Sigmoid colon (tissue), 7 donors: ENCODE data around the gene NDFIP1. TPM values are rescaled to one million over a fixed set of nuclear protein-coding genes. Genes with fewer than 3 reads are reported as not detected.
A peak's percentile ranks its signal among the peaks of the same experiment; 100 is the strongest.

Experiments used
- DNase-seq: peaks from one replicate; pipeline ENCODE4 v3.0.0-alpha.2; 2019
- H3K27ac ChIP-seq, 4 donors: fragments of 200-600 bp; sonication (generic); one replicate each; pipeline ENCODE4 v1.5.1; 2016 to 2019; ENCODE audit warnings: mild to moderate bottlenecking in 1 of 4
- H3K27me3 ChIP-seq, 3 donors: fragments of 200-600 bp; sonication (generic); one replicate each; pipeline ENCODE4 v1.5.1; 2019; ENCODE audit warnings: mild to moderate bottlenecking in 1 of 3
- H3K36me3 ChIP-seq, 4 donors: fragments of 200-600 bp; sonication (generic); one replicate each; pipeline ENCODE4 v1.5.1; 2016 to 2019
- H3K4me1 ChIP-seq, 4 donors: fragments of 200-600 bp; sonication (generic); one replicate each; pipeline ENCODE4 v1.5.1; 2017 to 2019
- H3K4me3 ChIP-seq, 4 donors: fragments of 200-600 bp; sonication (generic); one replicate each; pipeline ENCODE4 v1.5.1; 2017 to 2019; ENCODE audit warnings: mild to moderate bottlenecking in 2 of 4, moderate library complexity in 1 of 4
- H3K9me3 ChIP-seq, 4 donors: fragments of 200-600 bp in 3 of 4; sonication (generic) in 3 of 4; one replicate each; pipeline versions ENCODE4 v1.5.1 to v1.6.1; 2013 to 2019
- EP300 ChIP-seq, 4 donors: sonication (generic); formaldehyde crosslinking; IDR thresholded peaks; one replicate each; pipeline ENCODE4 v1.6.1; 2017; ENCODE audit warnings: antibody characterized with exemption in 4 of 4
- POLR2A ChIP-seq, 2 donors: fragments of 450-650 bp; IDR thresholded peaks; one replicate each; pipeline ENCODE4 v1.6.1; 2016; ENCODE audit warnings: antibody characterized with exemption in 2 of 2, mild to moderate bottlenecking in 2 of 2, moderate library complexity in 2 of 2
- POLR2AphosphoS5 ChIP-seq, 4 donors: sonication (generic); formaldehyde crosslinking; IDR thresholded peaks; one replicate each; pipeline ENCODE4 v1.6.1; 2017; ENCODE audit warnings: antibody characterized with exemption in 4 of 4
- WGBS, 2 donors: extraction: QIAGEN DNeasy Blood & Tissue Kit; methylation state at CpG; one replicate each; pipeline ENCODE4 v1.1.7; 2013; 5-methylcytosine and 5-hydroxymethylcytosine counted together
- intact Hi-C: fragments of 100-400 bp; cut with DNase I; formaldehyde crosslinking; loops from one replicate; pipeline ENCODE4 v1.15.1; 2023
- polyA plus RNA-seq, 3 donors: library from polyadenylated mRNA; stranded (reverse); fragments of 200-250 nt; gene quantifications; one replicate each; pipeline ENCODE4 v1.2.3, GENCODE V29; 2013
- total RNA-seq, 4 donors: library from RNA; depleted of rRNA; stranded (reverse); fragments of >200 nt; gene quantifications; one replicate each; pipeline ENCODE4 v1.1.0, GENCODE V29; 2016
- TF ChIP-seq, protein P1 (sequence below), 4 experiments: fragments of 450-650 bp in 3 of 4; fragments of 200-600 bp in 1 of 4; IDR thresholded peaks; one replicate each; pipeline ENCODE4 v1.5.1; 2016 to 2019; ENCODE audit warnings: antibody characterized with exemption in 4 of 4, mild to moderate bottlenecking in 3 of 4, moderate library complexity in 2 of 4
- donor health status: healthy with polysubstance abuse.
- donor health status: Bipolar disorder and iron deficiency.
- donor health status: healthy.

The NDFIP1 gene
- total and polyA plus RNA-seq, 7 donors: 20.3 to 88.5 (median 47.8) TPM

DNA sequence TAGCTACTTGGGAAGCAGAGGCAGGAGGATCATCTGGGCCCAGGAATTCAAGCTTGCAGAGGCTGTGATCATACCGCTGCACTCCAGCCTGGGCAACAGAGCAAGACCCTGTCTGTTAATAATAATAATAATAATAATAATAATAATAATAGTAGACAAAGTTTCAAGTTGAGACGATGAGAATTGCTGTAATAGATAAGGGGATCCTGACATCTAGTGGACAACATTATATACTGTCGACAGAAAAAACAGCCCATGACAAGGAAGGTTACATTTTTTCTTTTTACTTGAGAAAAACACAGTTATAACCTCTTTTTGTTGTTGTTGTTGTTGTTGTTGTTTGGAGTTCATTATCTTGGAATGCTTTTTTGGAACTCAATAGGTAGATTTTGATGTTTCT lies 35.3 kb downstream of the NDFIP1 start:
- no peaks in the 10 kb centered on the region for H3K9me3 ChIP-seq

DNA sequence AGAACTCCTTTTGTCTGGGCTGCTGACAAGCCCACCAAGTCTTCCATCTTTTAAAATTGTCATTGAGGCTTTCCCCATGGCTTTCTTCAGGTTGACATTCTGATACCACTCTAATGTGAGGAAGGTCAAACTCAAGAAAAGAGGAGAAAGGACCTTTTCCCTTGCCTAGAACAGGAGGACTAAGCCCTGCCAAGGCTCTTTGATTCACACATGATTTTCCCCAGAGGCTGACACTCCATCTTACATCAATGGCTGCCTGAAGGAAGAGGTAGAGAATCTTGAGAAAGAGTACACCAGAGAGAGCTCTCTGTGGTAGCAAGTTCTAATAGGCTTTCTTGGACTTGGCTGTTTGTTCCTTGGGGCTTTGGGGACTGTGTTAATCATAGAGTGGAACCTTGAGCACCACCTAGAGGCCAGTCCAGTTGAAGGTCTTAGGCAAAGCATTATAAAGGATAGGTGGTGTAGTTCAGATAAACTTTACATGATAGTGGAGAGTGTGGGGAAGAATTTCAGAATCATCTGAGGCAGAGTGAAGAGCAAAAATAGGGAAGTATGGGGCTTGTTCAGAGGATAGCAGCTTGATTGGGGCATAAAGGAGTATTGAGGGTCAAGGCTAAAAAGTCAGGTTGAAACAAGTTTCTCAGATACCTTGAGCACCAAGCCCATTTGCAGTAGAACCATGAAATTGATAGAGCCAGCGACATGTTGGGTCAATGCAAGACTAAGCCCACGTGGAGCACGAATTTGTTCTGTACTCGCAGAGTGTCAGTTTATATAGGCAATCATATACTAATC lies 36.7 kb downstream of the NDFIP1 start:
- no peak overlapping the region for H3K27ac ChIP-seq
- intact Hi-C loops: loop anchor here (5.0 kb wide), 1 partner anchor 38 kb away; the partner anchor contains the start of gene NDFIP1
- no peaks in the 10 kb centered on the region for H3K9me3 ChIP-seq
- no peaks in the 10 kb centered on the region for H3K27me3 ChIP-seq
- DNase-seq: peak; percentile 69
- no peak overlapping the region for H3K4me3 ChIP-seq
- TF ChIP-seq POLR2AphosphoS5 (IDR thresholded peaks at IDR 0.05): no peak
- TF ChIP-seq, protein P1, sequence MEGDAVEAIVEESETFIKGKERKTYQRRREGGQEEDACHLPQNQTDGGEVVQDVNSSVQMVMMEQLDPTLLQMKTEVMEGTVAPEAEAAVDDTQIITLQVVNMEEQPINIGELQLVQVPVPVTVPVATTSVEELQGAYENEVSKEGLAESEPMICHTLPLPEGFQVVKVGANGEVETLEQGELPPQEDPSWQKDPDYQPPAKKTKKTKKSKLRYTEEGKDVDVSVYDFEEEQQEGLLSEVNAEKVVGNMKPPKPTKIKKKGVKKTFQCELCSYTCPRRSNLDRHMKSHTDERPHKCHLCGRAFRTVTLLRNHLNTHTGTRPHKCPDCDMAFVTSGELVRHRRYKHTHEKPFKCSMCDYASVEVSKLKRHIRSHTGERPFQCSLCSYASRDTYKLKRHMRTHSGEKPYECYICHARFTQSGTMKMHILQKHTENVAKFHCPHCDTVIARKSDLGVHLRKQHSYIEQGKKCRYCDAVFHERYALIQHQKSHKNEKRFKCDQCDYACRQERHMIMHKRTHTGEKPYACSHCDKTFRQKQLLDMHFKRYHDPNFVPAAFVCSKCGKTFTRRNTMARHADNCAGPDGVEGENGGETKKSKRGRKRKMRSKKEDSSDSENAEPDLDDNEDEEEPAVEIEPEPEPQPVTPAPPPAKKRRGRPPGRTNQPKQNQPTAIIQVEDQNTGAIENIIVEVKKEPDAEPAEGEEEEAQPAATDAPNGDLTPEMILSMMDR (IDR thresholded peaks at IDR 0.05): peak in 3 of 4 experiments; percentile 47 to 64 (median 58)
- WGBS, 2 donors: 87 to 91% methylated on average over 4 of the region's 4 CpGs
- H3K4me1 ChIP-seq: no peaks in the 10 kb centered on the region
- H3K36me3 ChIP-seq: peaks cover 10 to 81% (median 15%) of the 10 kb centered on the region in 4 donors

More for the DNA sequence above, 35.3 kb downstream of the NDFIP1 start:
- TF ChIP-seq, protein P1 (IDR thresholded peaks at IDR 0.05): peak in 3 of 4 experiments; percentile 32 to 45 (median 34)
- TF ChIP-seq POLR2AphosphoS5 (IDR thresholded peaks at IDR 0.05): no peak
- no peak for TF ChIP-seq EP300 (IDR thresholded peaks at IDR 0.05)
- no peak for TF ChIP-seq POLR2A (IDR thresholded peaks at IDR 0.05)
- no peaks in the 10 kb centered on the region for H3K27me3 ChIP-seq
- H3K36me3 ChIP-seq: peaks cover 10 to 90% (median 17%) of the 10 kb centered on the region in 4 donors
- 38 to 43% methylated on average over 3 of the region's 3 CpGs for WGBS, 2 donors
- intact Hi-C loops: loop anchor here (2.0 to 5.0 kb wide), 2 partner anchors 132 to 151 kb away; partner anchors contain the start of gene GNPDA1
- H3K4me3 ChIP-seq: no peak overlapping the region
- H3K4me1 ChIP-seq: no peaks in the 10 kb centered on the region
- no peak for DNase-seq
- no peak overlapping the region for H3K27ac ChIP-seq

DNA sequence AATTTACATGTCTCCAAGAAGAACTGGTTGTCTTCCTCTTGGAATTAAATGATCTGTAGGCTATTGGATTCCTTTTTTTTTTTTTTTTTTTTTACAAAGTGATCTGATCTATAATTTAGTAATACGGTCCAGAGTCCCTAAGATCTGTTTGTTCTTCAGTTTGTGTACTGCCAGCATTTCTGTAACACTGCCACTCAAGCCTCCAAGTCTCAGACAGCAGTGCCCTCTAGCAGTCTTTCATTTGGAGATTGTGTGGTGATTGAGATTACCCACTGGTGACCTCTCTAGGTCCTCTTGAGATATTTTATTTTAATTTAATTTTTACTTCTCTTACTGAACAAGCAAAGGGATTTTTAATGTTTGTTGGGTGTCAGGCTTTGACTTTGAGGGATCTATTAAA lies 40.8 kb downstream of the NDFIP1 start:
- H3K4me3 ChIP-seq: no peak overlapping the region
- intact Hi-C loops: loop anchor here (5.0 kb wide), 1 partner anchor 42 kb away; the partner anchor contains the start of gene NDFIP1
- 69 to 88% methylated on average over 1 of the region's 1 CpG for WGBS, 2 donors
- no peak for TF ChIP-seq POLR2A (IDR thresholded peaks at IDR 0.05)
- TF ChIP-seq, protein P1 (IDR thresholded peaks at IDR 0.05): no peak
- no peak for TF ChIP-seq EP300 (IDR thresholded peaks at IDR 0.05)
- no peaks in the 10 kb centered on the region for H3K27me3 ChIP-seq
- no peak for DNase-seq
- peaks cover 0 to 4% (median 0%) of the 10 kb centered on the region in 4 donors for H3K4me1 ChIP-seq
- H3K36me3 ChIP-seq: peaks cover 10 to 74% (median 15%) of the 10 kb centered on the region in 4 donors
- H3K27ac ChIP-seq: no peak overlapping the region
- no peaks in the 10 kb centered on the region for H3K9me3 ChIP-seq

DNA sequence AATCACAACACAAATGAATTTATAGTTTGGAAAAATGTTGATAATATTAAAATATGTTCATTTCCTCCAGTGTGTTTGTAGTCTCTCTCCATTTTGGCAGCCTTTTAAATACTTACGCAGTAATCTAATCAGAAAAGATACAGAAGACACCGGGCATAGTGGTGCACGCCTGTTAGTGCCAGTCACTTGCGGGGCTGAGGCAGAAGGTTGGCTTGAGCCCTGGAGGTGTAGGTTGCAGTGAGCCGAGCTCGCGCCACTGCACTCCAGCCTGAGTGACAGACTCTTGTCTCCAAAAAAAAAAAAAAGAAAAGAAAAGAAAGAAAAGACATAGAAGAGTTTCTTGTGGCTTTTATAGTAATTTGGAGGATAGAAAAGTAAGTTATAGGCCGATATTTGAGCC lies 41.9 kb downstream of the NDFIP1 start:
- intact Hi-C loops: loop anchor here (2.0 to 5.0 kb wide), 2 partner anchors 398 to 547 kb away; no protein-coding TSS in a partner anchor
- H3K4me1 ChIP-seq: peaks cover 0 to 4% (median 0%) of the 10 kb centered on the region in 4 donors
- no peak overlapping the region for H3K4me3 ChIP-seq
- peaks cover 9 to 63% (median 13%) of the 10 kb centered on the region in 4 donors for H3K36me3 ChIP-seq
- WGBS, 2 donors: 92 to 96% methylated on average over 8 of the region's 8 CpGs
- H3K27ac ChIP-seq: no peak overlapping the region
- H3K9me3 ChIP-seq: no peaks in the 10 kb centered on the region
- no peak for TF ChIP-seq EP300 (IDR thresholded peaks at IDR 0.05)
- no peak for TF ChIP-seq POLR2A (IDR thresholded peaks at IDR 0.05)
- TF ChIP-seq POLR2AphosphoS5 (IDR thresholded peaks at IDR 0.05): no peak
- TF ChIP-seq, protein P1 (IDR thresholded peaks at IDR 0.05): no peak
- no peak for DNase-seq
- H3K27me3 ChIP-seq: no peaks in the 10 kb centered on the region
